Fibroblast of the aortic adventitia (primary cell): ENCODE data around the gene GATA3. TPM values are rescaled to one million over a fixed set of nuclear protein-coding genes. Genes with fewer than 3 reads are reported as not detected.

ENCODE experiments used
- DNase-seq: peaks from one replicate; pipeline ENCODE4 v3.0.0-alpha.2; 2010; ENCODE audit warnings: low read depth
- H3K4me3 ChIP-seq: 2 replicates; pipeline ENCODE4 v1.5.1; 2011; ENCODE audit warnings: low read depth, mild to moderate bottlenecking, control low read depth, low read length, moderate library complexity
- total RNA-seq: library from RNA; depleted of rRNA; stranded (reverse); fragments of >200 nt; gene quantifications from 2 replicates; pipeline ENCODE4 v1.2.3, GENCODE V29; 2012; ENCODE audit warnings: low replicate concordance
- TF ChIP-seq, protein P1 (sequence below): IDR thresholded peaks from 2 replicates; pipeline ENCODE4 v1.5.1; 2011; ENCODE audit warnings: mild to moderate bottlenecking, low read length, control low read depth, inconsistent platforms; ENCODE audit not compliant: insufficient read depth

GATA3 gene
- total RNA-seq, 1 donor, result not detected

DNA sequence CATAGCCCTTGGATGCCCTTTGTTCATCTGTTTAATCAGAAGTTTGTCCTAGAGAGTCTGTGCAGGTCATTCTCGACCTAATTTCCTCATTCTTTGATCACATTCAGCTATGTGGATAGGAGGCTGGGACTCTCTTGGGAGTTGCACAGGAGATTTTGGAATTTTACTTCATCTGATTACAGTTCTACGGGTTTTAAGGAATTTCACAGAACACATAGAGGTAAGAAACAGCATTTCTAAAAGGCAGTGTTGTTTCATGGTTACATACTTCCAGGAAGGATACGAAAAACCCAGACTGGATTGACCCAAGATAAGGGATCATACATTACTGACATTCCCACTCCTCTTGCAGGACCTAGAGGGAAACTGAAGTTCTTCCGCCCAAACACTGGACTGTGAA lies 45.9 kb downstream of the GATA3 start:
- TF ChIP-seq, protein P1, sequence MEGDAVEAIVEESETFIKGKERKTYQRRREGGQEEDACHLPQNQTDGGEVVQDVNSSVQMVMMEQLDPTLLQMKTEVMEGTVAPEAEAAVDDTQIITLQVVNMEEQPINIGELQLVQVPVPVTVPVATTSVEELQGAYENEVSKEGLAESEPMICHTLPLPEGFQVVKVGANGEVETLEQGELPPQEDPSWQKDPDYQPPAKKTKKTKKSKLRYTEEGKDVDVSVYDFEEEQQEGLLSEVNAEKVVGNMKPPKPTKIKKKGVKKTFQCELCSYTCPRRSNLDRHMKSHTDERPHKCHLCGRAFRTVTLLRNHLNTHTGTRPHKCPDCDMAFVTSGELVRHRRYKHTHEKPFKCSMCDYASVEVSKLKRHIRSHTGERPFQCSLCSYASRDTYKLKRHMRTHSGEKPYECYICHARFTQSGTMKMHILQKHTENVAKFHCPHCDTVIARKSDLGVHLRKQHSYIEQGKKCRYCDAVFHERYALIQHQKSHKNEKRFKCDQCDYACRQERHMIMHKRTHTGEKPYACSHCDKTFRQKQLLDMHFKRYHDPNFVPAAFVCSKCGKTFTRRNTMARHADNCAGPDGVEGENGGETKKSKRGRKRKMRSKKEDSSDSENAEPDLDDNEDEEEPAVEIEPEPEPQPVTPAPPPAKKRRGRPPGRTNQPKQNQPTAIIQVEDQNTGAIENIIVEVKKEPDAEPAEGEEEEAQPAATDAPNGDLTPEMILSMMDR, result no peak
- DNase-seq, result no peak
- H3K4me3 ChIP-seq, result no peak overlapping the region

DNA sequence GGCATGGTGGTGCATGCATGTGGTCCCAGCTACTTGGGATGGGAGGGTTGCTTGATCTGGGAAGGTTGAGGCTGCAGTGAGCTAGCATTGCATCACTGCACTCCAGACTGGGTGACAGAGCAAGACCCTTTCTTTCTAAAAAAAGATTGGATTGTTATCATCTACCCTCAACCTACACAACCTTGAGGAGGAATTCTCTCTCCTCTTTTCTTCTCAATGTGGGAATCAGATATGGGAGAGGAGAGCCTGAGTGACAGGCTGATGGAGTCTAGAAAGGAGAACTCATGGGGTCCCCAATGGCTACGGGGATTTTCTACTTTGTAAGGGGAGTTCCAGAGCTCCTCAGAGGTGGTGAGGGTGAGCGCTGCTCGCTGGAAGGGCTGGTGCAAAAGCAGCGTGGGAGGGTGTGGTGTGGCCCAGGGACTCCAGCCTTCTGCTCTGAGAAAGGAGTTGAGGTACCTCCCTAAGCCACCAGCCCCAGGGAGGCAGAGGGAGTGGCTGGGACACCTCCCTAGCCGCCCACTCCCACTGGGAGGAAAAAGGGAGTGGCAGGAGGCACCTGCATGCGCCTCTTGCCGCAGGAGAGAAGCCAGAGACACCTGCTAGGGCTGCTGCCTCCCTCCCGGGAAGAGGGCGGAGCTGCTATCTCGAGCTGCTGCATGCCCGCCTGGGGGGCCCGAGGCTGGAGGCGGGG lies 48.4 kb downstream of the GATA3 start:
- TF ChIP-seq, protein P1, result no peak
- no peak overlapping the region for H3K4me3 ChIP-seq
- no peak for DNase-seq

DNA sequence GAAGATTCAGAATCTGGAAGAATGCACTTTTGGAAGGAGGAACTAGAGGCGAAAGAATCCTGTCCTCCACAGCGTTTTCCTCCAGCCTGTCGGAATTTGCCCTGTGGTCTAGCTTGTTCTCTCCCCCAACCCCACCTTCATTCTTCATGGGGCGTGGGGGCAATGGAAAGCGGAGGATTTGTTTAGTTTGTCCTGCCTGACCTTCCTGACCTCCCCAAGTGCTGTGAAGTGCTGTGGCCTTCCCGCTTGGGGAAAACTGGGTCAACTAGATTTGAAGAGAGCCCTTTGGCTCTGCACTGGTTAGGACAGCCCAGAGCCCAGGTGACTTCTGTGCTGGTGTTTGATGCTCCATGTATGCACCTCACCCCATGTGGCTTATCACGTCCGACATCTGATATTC lies 49.1 kb downstream of the GATA3 start:
- DNase-seq, result no peak
- no peak overlapping the region for H3K4me3 ChIP-seq
- TF ChIP-seq, protein P1, result no peak

DNA sequence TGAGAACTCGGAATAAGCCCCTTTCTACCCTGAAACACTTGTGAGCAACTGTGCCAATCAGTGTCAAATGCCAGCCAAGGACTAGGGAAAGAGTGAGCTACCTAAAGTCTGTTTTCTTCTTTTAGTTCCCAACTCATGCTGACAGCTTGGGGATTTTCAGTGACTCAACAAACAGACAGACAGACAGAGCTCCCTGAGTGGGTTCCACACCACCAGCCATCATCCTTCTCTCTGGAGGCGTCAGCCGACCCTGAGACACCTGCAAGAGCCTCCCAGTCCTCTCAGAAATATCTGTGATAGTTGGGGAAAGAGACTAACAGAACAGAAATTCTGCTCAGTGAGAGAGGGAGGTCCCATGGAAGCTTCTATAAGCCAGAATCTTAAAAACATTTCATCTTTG lies 49.5 kb downstream of the GATA3 start:
- no peak overlapping the region for H3K4me3 ChIP-seq
- no peak for DNase-seq
- TF ChIP-seq, protein P1, result no peak

DNA sequence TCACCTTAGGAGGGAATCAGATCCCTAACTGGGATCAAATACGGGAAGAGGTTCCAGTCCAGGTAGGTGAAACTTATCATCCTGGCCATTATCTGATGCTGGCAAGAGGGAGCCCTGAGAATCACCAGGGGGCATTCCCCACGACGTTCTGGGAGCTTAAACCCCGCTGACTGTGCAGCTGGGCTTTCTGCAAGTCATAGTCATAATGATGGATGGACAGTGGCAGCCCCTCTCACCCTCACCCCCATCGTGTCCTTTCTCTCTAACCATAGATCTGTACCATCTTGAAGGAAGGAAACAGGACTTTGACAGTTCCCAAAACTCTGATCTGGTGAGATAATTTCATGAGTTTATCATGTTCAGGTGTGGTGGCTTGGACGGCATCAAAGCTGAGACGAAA lies 50.2 kb downstream of the GATA3 start:
- H3K4me3 ChIP-seq, result no peak overlapping the region
- TF ChIP-seq, protein P1, result no peak
- no peak for DNase-seq

DNA sequence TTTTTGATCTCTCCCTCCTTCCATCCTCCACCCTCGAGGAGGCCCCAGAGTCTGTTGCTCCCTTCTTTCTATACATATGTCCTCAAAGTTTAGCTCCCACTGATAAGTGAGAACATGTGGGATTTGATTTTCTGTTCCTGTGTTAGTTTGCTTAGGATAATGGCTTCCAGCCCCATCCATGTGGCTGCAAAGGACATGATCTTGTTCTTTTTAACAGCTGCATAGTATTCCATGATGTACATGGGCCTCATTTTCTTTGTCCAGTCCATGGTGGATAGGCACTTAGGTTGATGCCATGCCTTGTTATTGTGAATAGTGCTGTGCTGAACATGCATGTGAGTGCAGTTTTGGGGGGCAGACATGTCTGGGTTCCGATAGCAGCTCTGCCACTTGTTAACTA lies 51.4 kb downstream of the GATA3 start:
- no peak overlapping the region for H3K4me3 ChIP-seq
- TF ChIP-seq, protein P1, result no peak

More for the DNA sequence above, 51.4 kb downstream of the GATA3 start:
- DNase-seq, result no peak
